HCEC 1CT (cell line): ENCODE data around the gene PRSS33.

Source experiments
- DNase-seq: peaks from one replicate; pipeline ENCODE4 v3.0.0-alpha.2; 2017

PRSS33 gene

DNA sequence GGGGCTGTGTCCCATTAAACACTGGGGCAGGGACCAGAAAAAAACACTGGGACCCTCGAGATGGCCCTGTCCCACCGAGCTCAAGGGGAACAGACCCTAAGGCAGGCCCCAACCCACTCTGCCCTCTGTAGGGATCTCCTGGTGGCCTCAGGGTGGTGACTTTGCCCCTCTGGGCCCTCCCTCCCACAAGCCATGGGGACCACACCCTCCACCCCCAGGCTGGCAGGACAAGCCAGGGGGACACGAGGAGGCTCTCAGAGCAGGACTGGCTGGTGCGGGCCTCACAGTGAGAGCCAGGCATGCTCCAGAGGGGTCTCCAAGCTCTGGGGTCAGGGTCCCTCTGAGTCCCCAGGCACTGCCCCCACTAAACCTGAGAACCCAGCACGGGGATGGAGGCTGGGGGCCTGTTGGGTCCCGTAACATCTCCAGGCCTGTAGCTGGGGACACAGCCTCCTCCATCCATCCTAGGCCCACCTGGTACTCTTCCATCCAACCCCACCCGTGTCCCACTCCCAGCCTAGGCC, 49.4 kb downstream of the PRSS33 start:
- DNase-seq: no peak

DNA sequence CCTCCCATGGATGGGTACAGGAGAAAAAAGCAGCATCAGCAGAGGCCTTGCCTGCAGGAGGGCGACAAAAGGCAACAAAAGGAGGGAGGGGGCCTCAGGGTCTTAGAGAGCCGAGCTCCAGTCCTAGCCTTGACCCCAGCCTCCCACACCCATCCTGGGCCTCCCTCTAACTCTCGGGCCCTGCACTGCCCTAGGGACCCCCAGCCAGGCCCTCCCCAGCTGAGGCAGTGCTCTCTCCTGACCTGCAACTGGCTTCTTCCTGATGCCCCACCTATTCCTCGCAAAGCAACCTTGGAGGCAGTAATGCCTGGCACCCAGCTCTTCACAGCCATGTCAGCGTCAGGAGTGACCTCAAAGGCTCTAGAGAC, 50.1 kb downstream of the PRSS33 start:
- no peak for DNase-seq

DNA sequence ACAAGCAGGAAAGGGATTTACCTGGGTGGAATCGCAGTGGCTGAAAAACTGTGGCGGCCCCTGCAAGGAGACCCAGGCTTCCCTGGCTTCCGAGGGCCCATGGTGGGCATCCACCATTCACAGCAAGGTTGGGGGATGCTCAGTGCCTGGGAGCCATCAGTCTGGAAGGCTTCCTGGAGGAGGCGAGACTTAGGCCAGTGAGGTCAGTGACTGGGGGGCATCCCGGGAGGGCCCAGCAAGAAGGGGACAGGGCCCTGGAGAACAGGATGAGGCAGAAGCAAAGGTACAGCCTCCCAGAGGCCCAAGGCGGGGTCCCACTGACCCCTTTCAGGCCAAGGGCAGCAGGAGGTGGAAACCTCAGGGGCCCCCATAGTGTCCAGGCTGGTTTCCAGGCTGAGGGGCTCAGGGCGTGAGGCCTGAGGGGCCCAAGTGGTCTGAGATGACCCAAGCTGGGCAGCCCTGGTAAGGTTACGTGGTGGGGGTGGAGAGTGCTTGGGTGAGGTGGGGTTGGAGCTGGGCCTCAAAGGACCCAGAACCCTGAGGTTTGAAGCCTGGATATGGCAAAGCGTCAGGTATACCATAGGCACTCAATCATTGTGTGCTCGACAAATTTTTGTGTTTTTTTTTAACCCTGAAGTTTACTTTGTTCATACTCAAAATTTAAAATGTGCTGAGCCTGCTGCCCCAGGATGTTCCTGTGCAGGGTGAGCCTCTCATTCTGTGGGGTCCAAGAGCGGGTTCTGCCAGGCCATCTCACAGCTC, 50.7 kb downstream of the PRSS33 start:
- no peak for DNase-seq

DNA sequence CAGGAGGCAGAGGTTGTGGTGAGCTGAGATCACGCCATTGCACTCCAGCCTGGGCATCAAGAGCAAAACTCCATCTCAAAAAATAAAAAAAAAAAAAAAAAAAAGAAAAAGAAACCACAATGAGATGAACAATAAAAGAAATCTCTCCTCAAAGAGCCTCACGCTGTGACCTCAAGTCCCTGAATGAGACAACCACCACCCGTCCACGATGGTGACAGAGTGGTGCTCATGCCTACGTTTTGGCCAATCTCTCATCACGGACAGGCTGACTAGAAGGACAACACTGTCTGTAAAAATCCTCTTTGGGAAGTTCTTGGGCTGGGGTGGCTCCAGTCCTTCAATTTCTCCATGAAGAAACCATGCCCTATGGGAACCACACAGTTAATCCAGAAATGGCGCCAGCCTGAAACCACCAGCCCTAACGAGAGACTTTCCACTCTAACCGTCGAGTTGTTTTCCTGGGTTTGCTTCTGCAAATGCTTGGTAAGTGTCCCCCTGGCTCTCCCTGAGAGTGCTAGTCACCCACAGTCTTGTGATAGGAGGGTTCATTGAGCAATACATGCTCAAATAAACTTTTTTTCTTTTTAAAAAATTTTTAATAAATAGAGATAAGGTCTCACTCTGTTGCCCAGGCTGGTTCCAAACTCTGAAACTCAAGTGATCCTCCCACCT, 52.4 kb downstream of the PRSS33 start:
- no peak for DNase-seq
